Stimulated activated CD4-positive, alpha-beta T cell treated with anti-CD3 and anti-CD28 coated beads, Interleukin-1b, Interleukin-23, amount 100 ng/mL, for 4 hours (primary cell): Measurements from ENCODE around the gene HERC4.
"Not testable (repeated sequence)": the region's sequence is repeated elsewhere in the genome, so short reads cannot be mapped to it uniquely, and the experiment has no call there.

Experiments
- DNase-seq, 2 donors: peaks; one replicate each; pipeline ENCODE4 v3.0.0-alpha.2; 2020; ENCODE audit warnings: low read depth in 2 of 2

Gene HERC4

DNA sequence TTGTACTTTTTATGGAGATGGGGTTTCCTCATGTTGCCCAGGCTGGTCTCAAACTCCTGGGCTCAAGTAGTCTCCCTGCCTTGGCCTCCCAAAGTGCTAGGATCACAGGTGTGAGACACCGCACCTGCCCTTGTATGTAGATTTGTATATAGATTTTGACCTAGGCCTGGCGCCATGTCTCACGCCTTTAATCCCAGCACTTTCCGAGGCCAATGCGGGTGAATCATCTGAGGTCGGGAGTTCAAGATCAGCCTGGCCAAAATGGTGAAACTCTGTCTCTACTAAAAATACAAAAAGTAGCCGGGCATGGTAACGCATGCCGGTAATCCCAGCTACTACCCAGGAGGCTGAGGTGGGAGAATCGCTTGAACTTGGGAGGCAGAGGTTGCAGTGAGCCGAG is 197.7 kb downstream of the HERC4 start:
- not testable (repeated sequence) for DNase-seq

DNA sequence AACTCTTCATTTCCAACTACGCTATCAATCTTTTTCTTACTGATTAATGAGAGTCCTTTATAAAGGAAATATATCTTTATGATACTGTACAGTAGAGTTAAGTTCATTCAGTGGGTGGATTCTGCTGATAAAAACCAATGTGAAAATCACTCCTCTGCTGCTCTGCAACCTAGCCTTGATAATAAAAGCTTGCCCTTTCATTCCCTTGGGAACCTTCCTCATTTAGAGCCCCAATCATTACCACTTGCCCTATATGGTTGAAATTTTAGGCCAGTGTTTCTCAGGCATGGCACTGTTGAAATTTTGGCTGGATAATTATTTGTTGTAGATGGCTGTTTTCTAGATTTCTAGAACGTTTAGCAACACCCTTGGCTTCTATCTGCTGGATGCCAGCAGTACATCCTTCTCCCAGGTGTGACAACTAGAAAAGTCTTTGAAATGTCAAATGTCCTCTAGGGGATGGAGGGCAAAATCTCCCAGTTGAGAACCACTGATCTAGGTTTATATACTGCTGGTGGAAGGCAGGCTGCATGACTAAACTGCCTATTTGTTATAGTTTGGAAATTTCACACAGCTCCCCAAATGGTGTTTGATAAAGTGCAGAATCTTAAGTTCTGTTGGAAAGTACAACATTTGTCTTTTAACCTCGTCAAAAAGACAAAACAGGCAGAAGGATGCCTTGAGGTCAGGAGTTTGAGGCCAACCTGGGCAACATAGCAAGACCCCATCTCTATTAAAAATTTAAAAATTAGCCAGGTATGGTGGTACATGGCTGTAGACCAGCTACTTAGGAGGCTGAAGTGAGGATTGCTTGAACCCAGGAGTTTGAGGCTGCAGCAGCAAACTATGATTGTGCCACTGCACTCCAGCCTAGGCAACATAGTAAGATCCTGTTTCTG is 199.5 kb downstream of the HERC4 start:
- no peak for DNase-seq
